ENCODE measurements around the gene BMP7.

The BMP7 gene

DNA sequence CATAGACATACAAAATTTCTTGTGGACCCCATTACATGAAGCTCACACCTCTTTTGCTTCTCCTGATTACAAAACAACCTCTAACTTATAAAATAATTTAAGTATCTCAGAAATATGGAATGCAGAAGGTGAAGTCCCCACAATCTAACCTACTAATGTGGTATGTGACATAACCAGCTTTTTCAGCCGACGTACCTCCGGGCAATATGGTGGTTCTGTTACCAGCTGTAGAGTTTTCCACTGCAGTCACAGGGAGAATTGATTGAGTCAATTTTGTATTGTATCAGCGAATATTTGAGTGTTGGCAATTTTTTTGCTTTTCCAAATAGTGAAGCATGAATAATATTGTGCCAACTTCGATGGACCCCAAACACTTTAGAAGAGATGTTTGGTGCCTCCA lies 47.5 kb upstream of the BMP7 start:
- Histone ChIP-seq H3K9me3 (ENCODE audit: control insufficient read depth, insufficient read depth, low read depth, low read length) (no peaks in the 10 kb centered on the region), H3K4me1 (ENCODE audit: control insufficient read depth, insufficient read depth, low read length) (no peaks in the 10 kb centered on the region), H3K27ac (ENCODE audit: extremely low read depth, low read depth, low read length) (no peak overlapping the region), H3K36me3 (ENCODE audit: control insufficient read depth in 2 of 2, insufficient read depth in 1 of 2, low read length in 2 of 2) (no peaks in the 10 kb centered on the region), H3K4me3 (ENCODE audit: low read depth, low read length) (no peak overlapping the region)
- ChIA-PET POLR2A (no interaction called here), CTCF (interaction anchor here (0.6 kb wide), 2 partner anchors 252 to 356 kb away, joined by 3 read pairs; no protein-coding TSS in a partner anchor)
- TF ChIP-seq, protein P1, sequence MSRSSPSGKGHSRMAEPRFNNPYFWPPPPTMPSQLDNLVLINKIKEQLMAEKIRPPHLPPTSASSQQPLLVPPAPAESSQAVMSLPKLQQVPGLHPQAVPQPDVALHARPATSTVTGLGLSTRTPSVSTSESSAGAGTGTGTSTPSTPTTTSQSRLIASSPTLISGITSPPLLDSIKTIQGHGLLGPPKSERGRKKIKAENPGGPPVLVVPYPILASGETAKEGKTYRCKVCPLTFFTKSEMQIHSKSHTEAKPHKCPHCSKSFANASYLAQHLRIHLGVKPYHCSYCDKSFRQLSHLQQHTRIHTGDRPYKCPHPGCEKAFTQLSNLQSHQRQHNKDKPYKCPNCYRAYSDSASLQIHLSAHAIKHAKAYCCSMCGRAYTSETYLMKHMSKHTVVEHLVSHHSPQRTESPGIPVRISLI (tag by site-specific recombination; IDR thresholded peaks at IDR 0.05) = no peak
- no peak for TF ChIP-seq ZNF433 (tag by site-specific recombination; IDR thresholded peaks at IDR 0.05; ENCODE audit: low read depth)
- TF ChIP-seq, protein P2, sequence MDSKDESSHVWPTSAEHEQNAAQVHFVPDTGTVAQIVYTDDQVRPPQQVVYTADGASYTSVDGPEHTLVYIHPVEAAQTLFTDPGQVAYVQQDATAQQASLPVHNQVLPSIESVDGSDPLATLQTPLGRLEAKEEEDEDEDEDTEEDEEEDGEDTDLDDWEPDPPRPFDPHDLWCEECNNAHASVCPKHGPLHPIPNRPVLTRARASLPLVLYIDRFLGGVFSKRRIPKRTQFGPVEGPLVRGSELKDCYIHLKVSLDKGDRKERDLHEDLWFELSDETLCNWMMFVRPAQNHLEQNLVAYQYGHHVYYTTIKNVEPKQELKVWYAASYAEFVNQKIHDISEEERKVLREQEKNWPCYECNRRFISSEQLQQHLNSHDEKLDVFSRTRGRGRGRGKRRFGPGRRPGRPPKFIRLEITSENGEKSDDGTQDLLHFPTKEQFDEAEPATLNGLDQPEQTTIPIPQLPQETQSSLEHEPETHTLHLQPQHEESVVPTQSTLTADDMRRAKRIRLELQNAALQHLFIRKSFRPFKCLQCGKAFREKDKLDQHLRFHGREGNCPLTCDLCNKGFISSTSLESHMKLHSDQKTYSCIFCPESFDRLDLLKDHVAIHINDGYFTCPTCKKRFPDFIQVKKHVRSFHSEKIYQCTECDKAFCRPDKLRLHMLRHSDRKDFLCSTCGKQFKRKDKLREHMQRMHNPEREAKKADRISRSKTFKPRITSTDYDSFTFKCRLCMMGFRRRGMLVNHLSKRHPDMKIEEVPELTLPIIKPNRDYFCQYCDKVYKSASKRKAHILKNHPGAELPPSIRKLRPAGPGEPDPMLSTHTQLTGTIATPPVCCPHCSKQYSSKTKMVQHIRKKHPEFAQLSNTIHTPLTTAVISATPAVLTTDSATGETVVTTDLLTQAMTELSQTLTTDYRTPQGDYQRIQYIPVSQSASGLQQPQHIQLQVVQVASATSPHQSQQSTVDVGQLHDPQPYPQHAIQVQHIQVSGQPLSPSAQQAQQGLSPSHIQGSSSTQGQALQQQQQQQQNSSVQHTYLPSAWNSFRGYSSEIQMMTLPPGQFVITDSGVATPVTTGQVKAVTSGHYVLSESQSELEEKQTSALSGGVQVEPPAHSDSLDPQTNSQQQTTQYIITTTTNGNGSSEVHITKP (tag by site-specific recombination; IDR thresholded peaks at IDR 0.05) = no peak
- TF ChIP-seq MEIS1 (CRISPR knock-in tag; IDR thresholded peaks at IDR 0.05; ENCODE audit: borderline replicate concordance) = no peak

DNA sequence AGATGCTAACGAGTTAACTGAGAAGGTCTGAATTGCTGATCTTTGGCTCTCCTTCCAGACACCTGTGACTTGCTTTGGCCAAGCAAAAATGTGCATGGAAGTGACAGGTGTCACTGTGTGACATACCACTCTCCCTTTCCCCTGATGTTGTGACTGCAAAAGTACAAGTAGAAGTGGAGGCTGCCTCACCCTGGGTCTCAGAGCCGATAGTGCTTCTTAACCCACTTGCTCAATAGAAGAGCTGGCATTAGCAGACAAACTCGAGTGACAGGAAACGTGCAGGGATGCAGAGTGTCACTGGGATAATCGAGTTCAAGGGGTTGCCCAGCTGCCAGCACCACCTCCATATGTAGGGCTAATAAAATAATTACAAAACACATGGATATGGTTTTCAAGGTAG lies 46.8 kb upstream of the BMP7 start:
- no peaks in the 10 kb centered on the region for H3K36me3 ChIP-seq (ENCODE audit: control insufficient read depth in 2 of 2, insufficient read depth in 1 of 2, low read length in 2 of 2)
- ChIA-PET CTCF (interaction anchor here (0.6 kb wide), 1 partner anchor 355 kb away, joined by 3 read pairs; no protein-coding TSS in a partner anchor), POLR2A (no interaction called here)
- H3K4me3 ChIP-seq (ENCODE audit: low read depth, low read length) = no peak overlapping the region
- H3K4me1 ChIP-seq (ENCODE audit: control insufficient read depth, insufficient read depth, low read length) = no peaks in the 10 kb centered on the region
- TF ChIP-seq KLF7 (tag by site-specific recombination; IDR thresholded peaks at IDR 0.05; ENCODE audit: borderline replicate concordance) (no peak), ZBTB48 (tag by site-specific recombination; IDR thresholded peaks at IDR 0.05) (no peak), ZNF10 (tag by site-specific recombination; IDR thresholded peaks at IDR 0.05) (no peak), ZNF555 (tag by site-specific recombination; conservative IDR thresholded peaks at IDR 0.05) (no peak), ZNF133 (tag by site-specific recombination; IDR thresholded peaks at IDR 0.05) (0 out of 2 replicates have a peak, but pooled peaks have one; percentile 17)
- H3K9me3 ChIP-seq (ENCODE audit: control insufficient read depth, insufficient read depth, low read depth, low read length) = no peaks in the 10 kb centered on the region
- H3K27ac ChIP-seq (ENCODE audit: extremely low read depth, low read depth, low read length) = no peak overlapping the region

DNA sequence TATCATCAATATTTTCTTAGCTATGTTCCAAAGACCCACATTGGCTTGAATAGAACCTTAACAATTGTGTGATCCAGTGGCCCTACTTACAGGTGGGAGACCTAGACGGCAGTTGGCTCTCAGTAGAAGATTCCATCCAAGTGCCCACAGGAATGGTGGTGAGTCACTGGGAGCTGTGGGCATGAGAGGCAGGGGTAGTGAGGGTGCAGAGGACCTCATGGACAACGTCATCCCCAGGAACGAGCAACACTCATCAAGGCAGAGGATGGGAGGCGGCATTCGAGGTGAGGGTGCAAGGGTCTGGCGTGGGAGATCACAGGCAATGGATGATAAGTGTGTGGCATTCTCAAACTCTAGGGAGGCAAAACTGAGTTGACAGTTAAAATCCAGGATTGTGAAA lies 45.7 kb upstream of the BMP7 start:
- H3K27ac ChIP-seq (ENCODE audit: extremely low read depth, low read depth, low read length) = no peak overlapping the region
- CTCF ChIA-PET = no interaction called here
- TF ChIP-seq ZSCAN23 (tag by site-specific recombination; IDR thresholded peaks at IDR 0.05) = no peak
- no peak for TF ChIP-seq ZNF423 (tag by site-specific recombination; IDR thresholded peaks at IDR 0.05)
- TF ChIP-seq ZNF302 (tag by site-specific recombination; IDR thresholded peaks at IDR 0.05; ENCODE audit: low read depth) = no peak
- TF ChIP-seq ZNF658 (tag by site-specific recombination; IDR thresholded peaks at IDR 0.05) = no peak
- no peak for TF ChIP-seq ZNF248 (tag by site-specific recombination; IDR thresholded peaks at IDR 0.05)
- TF ChIP-seq, protein P3, sequence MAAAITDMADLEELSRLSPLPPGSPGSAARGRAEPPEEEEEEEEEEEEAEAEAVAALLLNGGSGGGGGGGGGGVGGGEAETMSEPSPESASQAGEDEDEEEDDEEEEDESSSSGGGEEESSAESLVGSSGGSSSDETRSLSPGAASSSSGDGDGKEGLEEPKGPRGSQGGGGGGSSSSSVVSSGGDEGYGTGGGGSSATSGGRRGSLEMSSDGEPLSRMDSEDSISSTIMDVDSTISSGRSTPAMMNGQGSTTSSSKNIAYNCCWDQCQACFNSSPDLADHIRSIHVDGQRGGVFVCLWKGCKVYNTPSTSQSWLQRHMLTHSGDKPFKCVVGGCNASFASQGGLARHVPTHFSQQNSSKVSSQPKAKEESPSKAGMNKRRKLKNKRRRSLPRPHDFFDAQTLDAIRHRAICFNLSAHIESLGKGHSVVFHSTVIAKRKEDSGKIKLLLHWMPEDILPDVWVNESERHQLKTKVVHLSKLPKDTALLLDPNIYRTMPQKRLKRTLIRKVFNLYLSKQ (tag by site-specific recombination; IDR thresholded peaks at IDR 0.05; ENCODE audit: borderline replicate concordance) = no peak
- TF ChIP-seq ZNF23 (tag by site-specific recombination; IDR thresholded peaks at IDR 0.05; ENCODE audit: borderline replicate concordance) = no peak
- no peak for TF ChIP-seq ZNF214 (tag by site-specific recombination; IDR thresholded peaks at IDR 0.05; ENCODE audit: borderline replicate concordance)
- H3K4me1 ChIP-seq (ENCODE audit: control insufficient read depth, insufficient read depth, low read length) = no peaks in the 10 kb centered on the region
- H3K36me3 ChIP-seq (ENCODE audit: control insufficient read depth in 2 of 2, insufficient read depth in 1 of 2, low read length in 2 of 2) = no peaks in the 10 kb centered on the region
- H3K4me3 ChIP-seq (ENCODE audit: low read depth, low read length) = no peak overlapping the region
- no peaks in the 10 kb centered on the region for H3K9me3 ChIP-seq (ENCODE audit: control insufficient read depth, insufficient read depth, low read depth, low read length)
- POLR2A ChIA-PET = no interaction called here
